Stimulated activated naive CD8-positive, alpha-beta T cell treated with anti-CD3 and anti-CD28 coated beads, Interleukin-15, Interleukin-2, amounts not matched to agents 100 U/mL and 50 U/mL, for 24 hours (primary cell): ENCODE results near the gene ROCK2.

Source experiments
- ATAC-seq: fragments of 150-1000 bp; cut with Tn5 transposase; one replicate; pipeline ENCODE4 v1.10.0; 2021
- DNase-seq: peaks from one replicate; pipeline ENCODE4 v3.0.0; 2021

Gene ROCK2

GRCh38 chr2:11344342-11344955 is at the start of gene ROCK2:
TSS of gene ROCK2 (minus strand) at chr2:11344636. CDS start at chr2:11344136, 500 bp downstream.
- DNase-seq, result peak; percentile 75
- ATAC-seq, result peak; percentile 63

GRCh38 chr2:11393711-11394236 is 49.3 kb upstream of the ROCK2 start:
- ATAC-seq, result no peak
- no peak for DNase-seq

- DNase-seq (no peak), ATAC-seq (no peak)
These were observed 47.5 kb upstream of the ROCK2 start for GRCh38 chr2:11391942-11392266.

- DNase-seq, result no peak
- ATAC-seq, result no peak
These were observed 45.9 kb upstream of the ROCK2 start for GRCh38 chr2:11390399-11390658.

GRCh38 chr2:11389551-11390398 is 45.3 kb upstream of the ROCK2 start:
- DNase-seq, result no peak
- no peak for ATAC-seq

- DNase-seq (no peak), ATAC-seq (no peak)
These were observed 44.6 kb upstream of the ROCK2 start for GRCh38 chr2:11389052-11389420.

- DNase-seq, result no peak
- no peak for ATAC-seq
These were observed 44.0 kb upstream of the ROCK2 start for GRCh38 chr2:11388262-11389051.

- ATAC-seq, result no peak
These were observed 43.4 kb upstream of the ROCK2 start for GRCh38 chr2:11387843-11388242.

GRCh38 chr2:11387100-11387390 is 42.6 kb upstream of the ROCK2 start:
- no peak for DNase-seq
- ATAC-seq, result no peak

More at GRCh38 chr2:11387843-11388242, 43.4 kb upstream of the ROCK2 start:
- DNase-seq, result no peak

GRCh38 chr2:11385847-11386246 is 41.4 kb upstream of the ROCK2 start:
- DNase-seq (no peak), ATAC-seq (no peak)

- DNase-seq (no peak), ATAC-seq (no peak)
These were observed 40.8 kb upstream of the ROCK2 start for GRCh38 chr2:11385216-11385615.

- DNase-seq (no peak), ATAC-seq (no peak)
These were observed 35.1 kb upstream of the ROCK2 start for GRCh38 chr2:11379558-11379957.

- DNase-seq (no peak), ATAC-seq (no peak)
These were observed 33.6 kb upstream of the ROCK2 start for GRCh38 chr2:11377928-11378545.

GRCh38 chr2:11376071-11376470 is 31.6 kb upstream of the ROCK2 start:
- DNase-seq, result no peak
- no peak for ATAC-seq

- DNase-seq (no peak), ATAC-seq (no peak)
These were observed 31.2 kb upstream of the ROCK2 start for GRCh38 chr2:11375689-11376027.

GRCh38 chr2:11375025-11375688 is 30.7 kb upstream of the ROCK2 start:
- ATAC-seq (no peak), DNase-seq (no peak)

- no peak for ATAC-seq
- DNase-seq, result no peak
These were observed 28.7 kb upstream of the ROCK2 start for GRCh38 chr2:11373096-11373495.

GRCh38 chr2:11371092-11371937 is 26.9 kb upstream of the ROCK2 start:
- no peak for ATAC-seq
- DNase-seq, result no peak

- no peak for ATAC-seq
- no peak for DNase-seq
These were observed 26.1 kb upstream of the ROCK2 start for GRCh38 chr2:11370377-11371091.

- ATAC-seq (no peak), DNase-seq (no peak)
These were observed 23.7 kb upstream of the ROCK2 start for GRCh38 chr2:11368059-11368572.
